SK-N-SH treated with all-trans-retinoic acid at 6 μM for 48 hours (cell line): ENCODE results near the gene SSNA1.

Experiments
- ARNTL ChIP-seq: fragments of 450-650 bp; formaldehyde crosslinking; IDR thresholded peaks from 2 replicates; pipeline ENCODE4 v1.5.0; 2020; ENCODE audit warnings: low read depth, mild to moderate bottlenecking, moderate library complexity, borderline replicate concordance
- BACH2 ChIP-seq: fragments of 250-450 bp; sonication (Bioruptor Pico); IDR thresholded peaks from 2 replicates; pipeline ENCODE4 v1.9.0; 2021; ENCODE audit warnings: mild to moderate bottlenecking, borderline replicate concordance
- CSDC2 ChIP-seq: fragments of 250-450 bp; sonication (Bioruptor Pico); IDR thresholded peaks from 2 replicates; pipeline ENCODE4 v1.5.0; 2020; ENCODE audit warnings: mild to moderate bottlenecking, moderate library complexity
- RARB ChIP-seq: fragments of 250-450 bp; sonication (Bioruptor Pico); IDR thresholded peaks from 2 replicates; pipeline ENCODE4 v1.8.0; 2021; ENCODE audit warnings: mild to moderate bottlenecking, moderate library complexity
- ZC3H10 ChIP-seq: fragments of 250-450 bp; sonication (Bioruptor Pico); IDR thresholded peaks from 2 replicates; pipeline ENCODE4 v1.5.1; 2021; ENCODE audit warnings: mild to moderate bottlenecking, moderate library complexity
- ZNF70 ChIP-seq: fragments of 450-650 bp; formaldehyde crosslinking; IDR thresholded peaks from 2 replicates; pipeline ENCODE4 v1.5.0; 2020; ENCODE audit warnings: mild to moderate bottlenecking, moderate library complexity
- ZNF8 ChIP-seq: fragments of 450-650 bp; formaldehyde crosslinking; IDR thresholded peaks from 2 replicates; pipeline ENCODE4 v1.5.0; 2020; ENCODE audit warnings: mild to moderate bottlenecking, moderate library complexity
- TF ChIP-seq, protein P1 (sequence below): fragments of 250-450 bp; sonication (Bioruptor Pico); IDR thresholded peaks from 2 replicates; pipeline ENCODE4 v1.5.1; 2020; ENCODE audit warnings: low read depth, mild to moderate bottlenecking, moderate library complexity

DNA sequence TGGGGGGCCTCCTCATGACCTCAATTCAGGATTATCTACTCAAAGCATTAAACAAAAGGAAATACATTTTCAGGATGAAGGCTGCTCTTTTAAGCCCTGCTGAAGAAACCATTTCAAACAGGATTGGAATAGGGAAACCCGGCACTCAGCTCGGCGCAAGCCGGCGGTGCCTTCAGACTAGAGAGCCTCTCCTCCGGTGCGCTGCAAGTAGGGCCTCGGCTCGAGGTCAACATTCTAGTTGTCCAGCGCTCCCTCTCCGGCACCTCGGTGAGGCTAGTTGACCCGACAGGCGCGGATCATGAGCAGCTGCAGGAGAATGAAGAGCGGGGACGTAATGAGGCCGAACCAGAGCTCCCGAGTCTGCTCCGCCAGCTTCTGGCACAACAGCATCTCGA lies 16.3 kb downstream of the SSNA1 start:
- TF ChIP-seq ZNF70 (no peak), ZNF8 (CRISPR knock-in tag) (no peak), BACH2 (CRISPR knock-in tag) (no peak), CSDC2 (no peak), ZC3H10 (CRISPR knock-in tag) (no peak), RARB (CRISPR knock-in tag) (no peak), ARNTL (CRISPR knock-in tag) (no peak)
- TF ChIP-seq, protein P1, sequence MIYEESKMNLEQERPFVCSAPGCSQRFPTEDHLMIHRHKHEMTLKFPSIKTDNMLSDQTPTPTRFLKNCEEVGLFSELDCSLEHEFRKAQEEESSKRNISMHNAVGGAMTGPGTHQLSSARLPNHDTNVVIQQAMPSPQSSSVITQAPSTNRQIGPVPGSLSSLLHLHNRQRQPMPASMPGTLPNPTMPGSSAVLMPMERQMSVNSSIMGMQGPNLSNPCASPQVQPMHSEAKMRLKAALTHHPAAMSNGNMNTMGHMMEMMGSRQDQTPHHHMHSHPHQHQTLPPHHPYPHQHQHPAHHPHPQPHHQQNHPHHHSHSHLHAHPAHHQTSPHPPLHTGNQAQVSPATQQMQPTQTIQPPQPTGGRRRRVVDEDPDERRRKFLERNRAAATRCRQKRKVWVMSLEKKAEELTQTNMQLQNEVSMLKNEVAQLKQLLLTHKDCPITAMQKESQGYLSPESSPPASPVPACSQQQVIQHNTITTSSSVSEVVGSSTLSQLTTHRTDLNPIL (CRISPR knock-in tag) = no peak
